ENCODE results near the gene FBXW5.

DNA sequence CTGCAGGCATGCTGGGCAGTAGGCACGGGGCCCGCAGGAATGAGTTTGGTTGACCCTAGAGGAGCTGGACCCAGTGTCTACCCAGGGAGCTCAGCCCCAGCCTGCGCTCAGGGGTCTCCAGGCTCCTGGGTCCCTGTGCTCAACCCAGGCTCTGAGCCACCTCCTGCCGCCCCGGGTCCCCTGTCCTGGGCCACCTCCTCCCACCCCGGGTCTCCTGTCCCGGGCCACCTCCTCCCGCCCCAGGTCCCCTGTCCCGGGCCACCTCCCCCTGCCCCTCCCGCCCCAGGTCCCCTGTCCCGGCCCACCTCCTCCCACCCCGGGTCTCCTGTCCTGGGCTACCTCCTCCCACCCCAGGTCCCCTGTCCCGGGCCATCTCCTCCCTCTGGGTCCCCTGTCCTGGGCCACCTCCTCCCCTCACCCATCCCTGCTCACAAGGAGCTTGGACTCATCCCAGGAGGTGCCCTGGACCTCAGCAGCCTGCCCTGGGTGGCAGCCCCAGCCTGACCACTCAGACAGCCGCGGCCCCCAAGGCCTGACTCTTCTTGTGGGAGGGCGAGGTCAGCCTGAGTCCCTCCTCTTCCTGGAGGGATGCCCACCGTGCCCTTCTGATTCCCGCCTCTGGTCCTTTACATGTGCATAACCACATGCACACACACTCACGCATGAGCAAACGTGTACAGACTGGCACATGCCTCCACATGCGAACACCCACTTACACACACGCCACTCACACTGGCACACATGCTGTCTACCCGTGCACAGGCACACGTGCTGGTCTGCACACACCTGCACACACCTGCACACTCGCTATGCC, 9.9 kb upstream of the FBXW5 start:
- no peak for TF ChIP-seq ZFP30 (CRISPR knock-in tag; IDR thresholded peaks at IDR 0.05)
- TF ChIP-seq, protein P1, sequence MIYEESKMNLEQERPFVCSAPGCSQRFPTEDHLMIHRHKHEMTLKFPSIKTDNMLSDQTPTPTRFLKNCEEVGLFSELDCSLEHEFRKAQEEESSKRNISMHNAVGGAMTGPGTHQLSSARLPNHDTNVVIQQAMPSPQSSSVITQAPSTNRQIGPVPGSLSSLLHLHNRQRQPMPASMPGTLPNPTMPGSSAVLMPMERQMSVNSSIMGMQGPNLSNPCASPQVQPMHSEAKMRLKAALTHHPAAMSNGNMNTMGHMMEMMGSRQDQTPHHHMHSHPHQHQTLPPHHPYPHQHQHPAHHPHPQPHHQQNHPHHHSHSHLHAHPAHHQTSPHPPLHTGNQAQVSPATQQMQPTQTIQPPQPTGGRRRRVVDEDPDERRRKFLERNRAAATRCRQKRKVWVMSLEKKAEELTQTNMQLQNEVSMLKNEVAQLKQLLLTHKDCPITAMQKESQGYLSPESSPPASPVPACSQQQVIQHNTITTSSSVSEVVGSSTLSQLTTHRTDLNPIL (CRISPR knock-in tag; IDR thresholded peaks at IDR 0.05; ENCODE audit: low read depth): no peak
- no peak for TF ChIP-seq ZNF70 (CRISPR knock-in tag; IDR thresholded peaks at IDR 0.05)

Data from SK-N-SH treated with all-trans-retinoic acid at 6 μM for 48 hours (cell line).